Stimulated activated naive CD4-positive, alpha-beta T cell (primary cell): ENCODE measurements around the gene P4HA2.
A peak's percentile ranks its signal among the peaks of the same experiment; 100 is the strongest.

Source experiments
- DNase-seq, 6 experiments: peaks; one replicate each; lab custom pipeline; 2025; lab: John Stamatoyannopoulos, UW

Gene P4HA2

GRCh38 chr5:132250547-132250946 is 22.9 kb upstream of the P4HA2 start:
- DNase-seq, result no peak

GRCh38 chr5:132246806-132247205 is 19.2 kb upstream of the P4HA2 start:
- no peak for DNase-seq

- DNase-seq, result no peak
Observed at GRCh38 chr5:132245593-132245992, 17.9 kb upstream of the P4HA2 start.

GRCh38 chr5:132243366-132243977 is 15.8 kb upstream of the P4HA2 start:
- no peak for DNase-seq

- no peak for DNase-seq
Observed at GRCh38 chr5:132239776-132240175, 12.1 kb upstream of the P4HA2 start.

GRCh38 chr5:132238901-132239500 is 11.3 kb upstream of the P4HA2 start:
- DNase-seq, result no peak

GRCh38 chr5:132238169-132238744 is 10.6 kb upstream of the P4HA2 start:
- peak; percentile 4 to 50 (median 28) for DNase-seq

- no peak for DNase-seq
Observed at GRCh38 chr5:132237670-132238069, 10.0 kb upstream of the P4HA2 start.

- DNase-seq, result no peak
Observed at GRCh38 chr5:132237141-132237540, 9.5 kb upstream of the P4HA2 start.

- no peak for DNase-seq
Observed at GRCh38 chr5:132235340-132235739, 7.7 kb upstream of the P4HA2 start.

- DNase-seq, result no peak
Observed at GRCh38 chr5:132234684-132235062, 7.0 kb upstream of the P4HA2 start.

GRCh38 chr5:132233811-132234683 is 6.4 kb upstream of the P4HA2 start:
- no peak for DNase-seq

GRCh38 chr5:132233081-132233480 is 5.4 kb upstream of the P4HA2 start:
- no peak for DNase-seq

GRCh38 chr5:132232465-132232864 is 4.8 kb upstream of the P4HA2 start:
- DNase-seq, result no peak

- DNase-seq, result no peak
Observed at GRCh38 chr5:132230871-132231270, 3.2 kb upstream of the P4HA2 start.

- DNase-seq, result no peak
Observed at GRCh38 chr5:132229236-132229635, 1.6 kb upstream of the P4HA2 start.

GRCh38 chr5:132228241-132229035 is 785 bp upstream of the P4HA2 start:
- no peak for DNase-seq

GRCh38 chr5:132227235-132227484 is 493 bp downstream of the P4HA2 start:
- no peak for DNase-seq

GRCh38 chr5:132226516-132227234 is 978 bp downstream of the P4HA2 start:
- DNase-seq, result no peak

GRCh38 chr5:132225165-132226032 is 2.3 kb downstream of the P4HA2 start:
- DNase-seq, result peak in 4 of 6 experiments; percentile 1 to 42 (median 26)

GRCh38 chr5:132224716-132225115 is 2.9 kb downstream of the P4HA2 start:
- DNase-seq, result no peak
